ENCODE data around the gene CEMIP.

DNA sequence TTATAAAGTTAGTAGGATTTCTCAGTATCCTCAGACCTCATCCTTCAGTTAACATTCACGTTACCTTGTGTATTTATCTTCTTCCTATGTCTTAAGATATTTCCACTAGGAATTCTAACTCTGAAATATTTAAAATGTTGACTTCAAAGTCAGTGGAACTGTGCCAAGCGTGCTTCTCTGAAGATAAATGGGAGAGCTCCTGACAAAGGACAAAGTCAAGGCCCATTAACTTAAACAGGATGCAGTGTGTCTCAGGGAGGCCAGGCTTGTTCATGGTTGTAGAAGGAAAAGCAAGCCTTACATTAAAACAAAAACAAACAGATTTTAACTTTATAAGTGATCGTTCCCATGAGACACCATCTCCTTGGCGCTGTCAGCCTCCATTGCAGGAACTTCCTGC is 42.6 kb upstream of the CEMIP start:
- TF ChIP-seq, protein P1, sequence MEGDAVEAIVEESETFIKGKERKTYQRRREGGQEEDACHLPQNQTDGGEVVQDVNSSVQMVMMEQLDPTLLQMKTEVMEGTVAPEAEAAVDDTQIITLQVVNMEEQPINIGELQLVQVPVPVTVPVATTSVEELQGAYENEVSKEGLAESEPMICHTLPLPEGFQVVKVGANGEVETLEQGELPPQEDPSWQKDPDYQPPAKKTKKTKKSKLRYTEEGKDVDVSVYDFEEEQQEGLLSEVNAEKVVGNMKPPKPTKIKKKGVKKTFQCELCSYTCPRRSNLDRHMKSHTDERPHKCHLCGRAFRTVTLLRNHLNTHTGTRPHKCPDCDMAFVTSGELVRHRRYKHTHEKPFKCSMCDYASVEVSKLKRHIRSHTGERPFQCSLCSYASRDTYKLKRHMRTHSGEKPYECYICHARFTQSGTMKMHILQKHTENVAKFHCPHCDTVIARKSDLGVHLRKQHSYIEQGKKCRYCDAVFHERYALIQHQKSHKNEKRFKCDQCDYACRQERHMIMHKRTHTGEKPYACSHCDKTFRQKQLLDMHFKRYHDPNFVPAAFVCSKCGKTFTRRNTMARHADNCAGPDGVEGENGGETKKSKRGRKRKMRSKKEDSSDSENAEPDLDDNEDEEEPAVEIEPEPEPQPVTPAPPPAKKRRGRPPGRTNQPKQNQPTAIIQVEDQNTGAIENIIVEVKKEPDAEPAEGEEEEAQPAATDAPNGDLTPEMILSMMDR (IDR thresholded peaks at IDR 0.05; ENCODE audit: insufficient read depth, low read length, poor library complexity, severe bottlenecking): no peak
- TF ChIP-seq EZH2phosphoT487 (conservative IDR thresholded peaks at IDR 0.05; ENCODE audit: low read length): no peak

Measured in SU-DHL-6 (cell line).